Gastroesophageal sphincter (tissue), 4 donors: Measurements from ENCODE around the gene AMMECR1. TPM values are rescaled to one million over a fixed set of nuclear protein-coding genes. Genes with fewer than 3 reads are reported as not detected.

Experiments
- ATAC-seq: fragments of 150-250 bp; one replicate; pipeline ENCODE4 v1.9.1; 2016; ENCODE audit warnings: mild to moderate bottlenecking, moderate library complexity
- H3K27ac ChIP-seq, 4 donors: fragments of 200-600 bp; sonication (generic) in 3 of 4; 1 replicate in 3 of 4; 2 replicates in 1 of 4; pipeline ENCODE4 v1.5.1; 2016 to 2019
- H3K27me3 ChIP-seq: fragments of 200-600 bp; sonication (generic); one replicate; pipeline ENCODE4 v1.5.1; 2019
- H3K36me3 ChIP-seq, 2 donors: fragments of 200-600 bp; sonication (generic); one replicate each; pipeline ENCODE4 v1.5.1; 2019; ENCODE audit warnings: control low read depth in 1 of 2
- H3K4me1 ChIP-seq, 3 donors: fragments of 200-600 bp; sonication (generic); 1 replicate in 2 of 3; 2 replicates in 1 of 3; pipeline ENCODE4 v1.5.1; 2016 to 2019; ENCODE audit warnings: control low read depth in 2 of 3
- H3K4me3 ChIP-seq, 2 donors: fragments of 200-600 bp; sonication (generic); one replicate each; pipeline ENCODE4 v1.5.1; 2019; ENCODE audit warnings: mild to moderate bottlenecking in 1 of 2, moderate library complexity in 1 of 2
- H3K9me3 ChIP-seq, 3 donors: fragments of 200-600 bp; sonication (generic); one replicate each; pipeline ENCODE4 v1.5.1; 2017 to 2019; ENCODE audit warnings: control low read depth in 2 of 3
- EP300 ChIP-seq: sonication (generic); formaldehyde crosslinking; IDR thresholded peaks from one replicate; pipeline ENCODE4 v1.6.1; 2017; ENCODE audit warnings: antibody characterized with exemption, mild to moderate bottlenecking
- POLR2A ChIP-seq, 2 donors: fragments of 450-650 bp; IDR thresholded peaks; one replicate each; pipeline ENCODE4 v1.6.1; 2017; ENCODE audit warnings: antibody characterized with exemption in 2 of 2, mild to moderate bottlenecking in 2 of 2, moderate library complexity in 1 of 2
- POLR2AphosphoS5 ChIP-seq: sonication (generic); formaldehyde crosslinking; IDR thresholded peaks from one replicate; pipeline ENCODE4 v1.6.1; 2017; ENCODE audit warnings: antibody characterized with exemption
- WGBS, 2 donors: methylation state at CpG; one replicate each; pipeline ENCODE4 v1.1.5; 2018; ENCODE audit warnings: low coverage in 1 of 2; 5-methylcytosine and 5-hydroxymethylcytosine counted together
- total RNA-seq, 4 donors: library from RNA; depleted of rRNA; stranded (reverse); fragments of >200 nt; gene quantifications; one replicate each; pipeline ENCODE4 v1.1.0, GENCODE V29; 2016
- TF ChIP-seq, protein P1 (sequence below), 4 experiments: fragments of 200-600 bp in 2 of 4; fragments of 450-650 bp in 2 of 4; sonication (generic) in 1 of 4; IDR thresholded peaks; one replicate each; pipeline ENCODE4 v1.5.1; 2017 to 2019; ENCODE audit warnings: antibody characterized with exemption in 4 of 4, mild to moderate bottlenecking in 2 of 4, moderate library complexity in 2 of 4

The AMMECR1 gene
- total RNA-seq, 4 donors from 2014 or later, result 2.6 to 6.8 (median 3.6) TPM

DNA sequence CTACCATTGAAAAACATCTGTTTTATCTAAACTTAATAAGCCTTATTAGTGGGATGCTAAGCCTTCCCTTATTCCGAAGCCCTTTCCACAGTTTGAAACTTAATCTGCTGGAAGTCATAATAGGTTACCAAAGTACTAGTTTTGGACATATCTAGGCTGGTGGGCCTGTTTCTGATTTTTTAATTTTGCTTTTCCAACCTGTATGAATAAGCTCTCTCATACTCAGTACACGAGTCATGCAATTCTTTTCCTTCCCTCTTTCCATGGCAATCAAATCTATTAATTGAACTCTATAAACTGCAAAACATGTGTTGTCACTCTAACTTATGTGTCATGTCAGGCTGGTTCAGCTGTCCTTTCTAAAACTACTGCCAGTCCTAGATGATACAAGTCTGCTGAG lies 91.0 kb downstream of the AMMECR1 start:
- Histone ChIP-seq H3K9me3 (no peaks in the 10 kb centered on the region), H3K4me3 (no peak overlapping the region), H3K27ac (no peak overlapping the region), H3K36me3 (no peaks in the 10 kb centered on the region), H3K4me1 (no peaks in the 10 kb centered on the region), H3K27me3 (no peaks in the 10 kb centered on the region)
- WGBS, 2 donors, result 75 to 83% methylated on average over 2 of the region's 2 CpGs
- ATAC-seq, result no peak
- TF ChIP-seq POLR2AphosphoS5 (no peak), POLR2A (IDR thresholded peaks at IDR 0.05) (no peak), EP300 (no peak)
- TF ChIP-seq, protein P1, sequence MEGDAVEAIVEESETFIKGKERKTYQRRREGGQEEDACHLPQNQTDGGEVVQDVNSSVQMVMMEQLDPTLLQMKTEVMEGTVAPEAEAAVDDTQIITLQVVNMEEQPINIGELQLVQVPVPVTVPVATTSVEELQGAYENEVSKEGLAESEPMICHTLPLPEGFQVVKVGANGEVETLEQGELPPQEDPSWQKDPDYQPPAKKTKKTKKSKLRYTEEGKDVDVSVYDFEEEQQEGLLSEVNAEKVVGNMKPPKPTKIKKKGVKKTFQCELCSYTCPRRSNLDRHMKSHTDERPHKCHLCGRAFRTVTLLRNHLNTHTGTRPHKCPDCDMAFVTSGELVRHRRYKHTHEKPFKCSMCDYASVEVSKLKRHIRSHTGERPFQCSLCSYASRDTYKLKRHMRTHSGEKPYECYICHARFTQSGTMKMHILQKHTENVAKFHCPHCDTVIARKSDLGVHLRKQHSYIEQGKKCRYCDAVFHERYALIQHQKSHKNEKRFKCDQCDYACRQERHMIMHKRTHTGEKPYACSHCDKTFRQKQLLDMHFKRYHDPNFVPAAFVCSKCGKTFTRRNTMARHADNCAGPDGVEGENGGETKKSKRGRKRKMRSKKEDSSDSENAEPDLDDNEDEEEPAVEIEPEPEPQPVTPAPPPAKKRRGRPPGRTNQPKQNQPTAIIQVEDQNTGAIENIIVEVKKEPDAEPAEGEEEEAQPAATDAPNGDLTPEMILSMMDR (IDR thresholded peaks at IDR 0.05), result no peak

- WGBS, 2 donors, result 48 to 81% methylated on average over 3 of the region's 3 CpGs
- Histone ChIP-seq H3K36me3 (no peaks in the 10 kb centered on the region), H3K4me1 (no peaks in the 10 kb centered on the region), H3K9me3 (no peaks in the 10 kb centered on the region), H3K4me3 (no peak overlapping the region), H3K27ac (no peak overlapping the region), H3K27me3 (no peaks in the 10 kb centered on the region)
- ATAC-seq, result no peak
- TF ChIP-seq POLR2A (IDR thresholded peaks at IDR 0.05), result no peak
- TF ChIP-seq EP300, result no peak
These were observed 92.8 kb downstream of the AMMECR1 start for GRCh38 chrX:110224926-110225617.

DNA sequence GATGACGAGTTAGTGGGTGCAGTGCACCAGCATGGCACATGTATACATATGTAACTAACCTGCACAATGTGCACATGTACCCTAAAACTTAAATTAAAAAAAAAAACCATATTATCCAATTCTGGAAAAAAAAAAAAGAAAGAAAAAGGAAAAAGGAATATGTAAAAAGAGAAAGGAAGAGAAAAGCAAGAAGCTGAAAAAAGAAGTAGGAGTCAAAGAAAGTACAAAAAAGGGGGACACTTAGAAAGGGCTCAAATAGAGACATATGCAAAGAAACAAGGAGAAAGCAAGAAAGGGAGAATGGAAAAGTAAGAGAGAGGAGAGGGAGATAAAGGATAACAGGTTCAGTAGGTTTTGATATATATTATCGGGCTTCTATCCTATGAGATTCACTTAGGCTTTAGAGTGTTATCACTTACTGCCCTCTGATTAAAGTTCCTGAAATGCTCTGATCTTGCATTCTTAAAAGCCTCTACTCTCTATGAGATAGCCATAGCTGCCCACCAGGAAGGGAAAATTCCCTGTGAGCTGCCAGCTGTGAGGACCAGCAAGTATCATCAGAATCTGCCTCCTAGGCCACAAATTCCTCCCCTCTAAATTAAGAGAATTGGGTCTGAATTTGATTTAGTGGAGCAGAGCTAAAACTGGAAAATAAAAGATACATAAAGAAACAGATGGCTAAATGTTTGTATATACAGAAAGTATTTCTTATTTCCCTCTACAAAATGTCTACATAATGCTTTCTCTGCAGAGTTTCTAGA lies 95.2 kb downstream of the AMMECR1 start:
- Histone ChIP-seq H3K9me3 (no peaks in the 10 kb centered on the region), H3K4me3 (no peak overlapping the region), H3K4me1 (no peaks in the 10 kb centered on the region), H3K27me3 (no peaks in the 10 kb centered on the region), H3K36me3 (no peaks in the 10 kb centered on the region), H3K27ac (no peak overlapping the region)
- no peak for ATAC-seq
- 70 to 100% methylated on average over 1 of the region's 2 CpGs for WGBS, 2 donors
- TF ChIP-seq POLR2AphosphoS5 (no peak), EP300 (no peak)

GRCh38 chrX:110219920-110220319 lies 98.0 kb downstream of the AMMECR1 start:
- TF ChIP-seq POLR2A (IDR thresholded peaks at IDR 0.05), result no peak
- TF ChIP-seq POLR2AphosphoS5, result no peak
- TF ChIP-seq, protein P1 (IDR thresholded peaks at IDR 0.05), result no peak
- no peak for TF ChIP-seq EP300
- no peaks in the 10 kb centered on the region for H3K27me3 ChIP-seq
- H3K27ac ChIP-seq, result no peak overlapping the region
- no peaks in the 10 kb centered on the region for H3K4me1 ChIP-seq
- no peak overlapping the region for H3K4me3 ChIP-seq
- H3K9me3 ChIP-seq, result no peaks in the 10 kb centered on the region
- ATAC-seq, result no peak
- WGBS, 2 donors, result 40 to 78% methylated on average over 1 of the region's 1 CpG
- no peaks in the 10 kb centered on the region for H3K36me3 ChIP-seq

DNA sequence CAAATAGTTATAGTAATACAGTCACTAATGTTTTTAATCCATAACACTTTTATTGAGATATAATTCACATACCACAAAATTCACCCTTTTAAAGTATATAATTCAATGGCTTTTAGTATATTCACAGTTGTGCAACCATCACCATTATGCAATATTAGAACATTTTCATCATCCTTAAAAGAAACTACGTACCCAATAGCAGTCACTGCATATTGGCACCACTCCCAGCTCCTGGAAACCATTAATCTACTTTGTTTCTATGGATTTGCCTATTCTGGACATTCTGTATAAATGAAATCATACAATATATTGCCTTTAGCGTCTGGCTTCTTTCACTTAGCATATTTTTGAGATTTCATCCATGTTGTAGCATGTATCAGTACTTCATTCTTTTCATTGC lies 99.3 kb downstream of the AMMECR1 start:
- Histone ChIP-seq H3K4me1 (no peaks in the 10 kb centered on the region), H3K27ac (no peak overlapping the region), H3K9me3 (no peaks in the 10 kb centered on the region), H3K27me3 (no peaks in the 10 kb centered on the region), H3K36me3 (no peaks in the 10 kb centered on the region), H3K4me3 (no peak overlapping the region)
- TF ChIP-seq POLR2A (IDR thresholded peaks at IDR 0.05) (no peak), POLR2AphosphoS5 (no peak), EP300 (no peak)
- TF ChIP-seq, protein P1 (IDR thresholded peaks at IDR 0.05), result no peak
- WGBS, 2 donors, result 47 to 86% methylated on average over 2 of the region's 2 CpGs
- no peak for ATAC-seq

- Histone ChIP-seq H3K4me3 (no peak overlapping the region), H3K4me1 (no peaks in the 10 kb centered on the region), H3K27ac (no peak overlapping the region), H3K27me3 (no peaks in the 10 kb centered on the region), H3K9me3 (no peaks in the 10 kb centered on the region), H3K36me3 (no peaks in the 10 kb centered on the region)
- WGBS, 2 donors, result 45 to 94% methylated on average over 4 of the region's 4 CpGs
- no peak for ATAC-seq
- TF ChIP-seq POLR2AphosphoS5 (no peak), EP300 (no peak), POLR2A (IDR thresholded peaks at IDR 0.05) (no peak)
- TF ChIP-seq, protein P1 (IDR thresholded peaks at IDR 0.05), result no peak
These were observed 101.9 kb downstream of the AMMECR1 start for GRCh38 chrX:110216027-110216426.
